Breast epithelium (tissue), 4 donors: ENCODE measurements around the gene MYL10. TPM values are rescaled to one million over a fixed set of nuclear protein-coding genes. Genes with fewer than 3 reads are reported as not detected.

Experiments used
- DNase-seq, 2 donors: peaks; one replicate each; pipeline ENCODE4 v3.0.0-alpha.2; 2019; ENCODE audit warnings: low spot score in 2 of 2
- H3K27ac ChIP-seq, 2 donors: fragments of 200-600 bp; sonication (generic) in 1 of 2; one replicate each; pipeline ENCODE4 v1.5.1; 2016 to 2019; ENCODE audit warnings: mild to moderate bottlenecking in 1 of 2
- H3K27me3 ChIP-seq, 2 donors: fragments of 200-600 bp; sonication (generic) in 1 of 2; one replicate each; pipeline versions ENCODE4 v1.5.1 to v1.6.0; 2017 to 2019; ENCODE audit warnings: control low read depth in 1 of 2, mild to moderate bottlenecking in 1 of 2
- H3K36me3 ChIP-seq: fragments of 200-600 bp; one replicate; pipeline ENCODE4 v1.5.1; 2019
- H3K4me1 ChIP-seq, 2 donors: fragments of 200-600 bp; sonication (generic); one replicate each; pipeline ENCODE4 v1.5.1; 2016 to 2019; ENCODE audit warnings: control low read depth in 1 of 2
- H3K4me3 ChIP-seq, 3 donors: fragments of 200-600 bp; sonication (generic); 1 replicate in 2 of 3; 2 replicates in 1 of 3; pipeline ENCODE4 v1.5.1; 2016 to 2019; ENCODE audit warnings: mild to moderate bottlenecking in 3 of 3, moderate library complexity in 2 of 3
- H3K9me3 ChIP-seq, 2 donors: fragments of 200-600 bp; sonication (generic) in 1 of 2; one replicate each; pipeline ENCODE4 v1.5.1; 2016 to 2019; ENCODE audit warnings: control low read depth in 1 of 2
- POLR2A ChIP-seq: fragments of 450-650 bp; IDR thresholded peaks from one replicate; pipeline ENCODE4 v1.6.1; 2016; ENCODE audit warnings: antibody characterized with exemption, mild to moderate bottlenecking, moderate library complexity
- POLR2AphosphoS5 ChIP-seq, 3 donors: sonication (generic); formaldehyde crosslinking; IDR thresholded peaks; one replicate each; pipeline ENCODE4 v1.6.1; 2017; ENCODE audit warnings: antibody characterized with exemption in 3 of 3
- intact Hi-C: fragments of 100-400 bp; cut with DNase I; formaldehyde crosslinking; loops from one replicate; pipeline ENCODE4 v1.15.1; 2023; ENCODE audit warnings: low total_unique reads
- total RNA-seq, 3 donors: library from RNA; depleted of rRNA; stranded (reverse); fragments of >200 nt; gene quantifications; one replicate each; pipeline ENCODE4 v1.1.0, GENCODE V29; 2016
- TF ChIP-seq, protein P1 (sequence below), 3 donors: fragments of 450-650 bp; IDR thresholded peaks; one replicate each; pipeline ENCODE4 v1.5.1; 2016 to 2017; ENCODE audit warnings: antibody characterized with exemption in 3 of 3, mild to moderate bottlenecking in 3 of 3, moderate library complexity in 3 of 3

Gene MYL10
- total RNA-seq, 3 donors from 2014 or later, result not detected

DNA sequence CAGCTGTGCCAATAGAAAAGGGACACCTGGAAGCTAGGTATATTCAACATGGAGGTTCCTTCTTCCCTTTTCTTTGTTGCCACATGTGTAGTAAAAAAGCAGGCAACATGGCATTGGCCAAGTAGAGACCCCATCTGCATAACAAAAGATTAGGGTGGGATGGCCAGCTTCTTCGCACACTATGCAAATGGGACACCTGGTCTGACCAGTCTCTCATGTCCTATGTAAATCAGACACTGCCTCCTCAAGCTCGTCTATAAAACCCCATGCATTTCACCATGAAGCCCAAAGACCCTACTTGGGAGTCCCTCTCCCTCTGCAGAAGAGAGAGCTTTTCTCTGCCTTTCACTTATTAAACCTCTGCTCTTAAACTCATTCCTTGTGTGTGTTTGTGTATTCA is 53.9 kb downstream of the MYL10 start:
- Histone ChIP-seq H3K9me3 (peaks cover 0 to 22% of the 10 kb centered on the region in 2 donors), H3K36me3 (no peaks in the 10 kb centered on the region), H3K4me1 (no peaks in the 10 kb centered on the region), H3K4me3 (no peak overlapping the region), H3K27ac (no peak overlapping the region), H3K27me3 (no peaks in the 10 kb centered on the region)
- DNase-seq, result no peak
- TF ChIP-seq, protein P1, sequence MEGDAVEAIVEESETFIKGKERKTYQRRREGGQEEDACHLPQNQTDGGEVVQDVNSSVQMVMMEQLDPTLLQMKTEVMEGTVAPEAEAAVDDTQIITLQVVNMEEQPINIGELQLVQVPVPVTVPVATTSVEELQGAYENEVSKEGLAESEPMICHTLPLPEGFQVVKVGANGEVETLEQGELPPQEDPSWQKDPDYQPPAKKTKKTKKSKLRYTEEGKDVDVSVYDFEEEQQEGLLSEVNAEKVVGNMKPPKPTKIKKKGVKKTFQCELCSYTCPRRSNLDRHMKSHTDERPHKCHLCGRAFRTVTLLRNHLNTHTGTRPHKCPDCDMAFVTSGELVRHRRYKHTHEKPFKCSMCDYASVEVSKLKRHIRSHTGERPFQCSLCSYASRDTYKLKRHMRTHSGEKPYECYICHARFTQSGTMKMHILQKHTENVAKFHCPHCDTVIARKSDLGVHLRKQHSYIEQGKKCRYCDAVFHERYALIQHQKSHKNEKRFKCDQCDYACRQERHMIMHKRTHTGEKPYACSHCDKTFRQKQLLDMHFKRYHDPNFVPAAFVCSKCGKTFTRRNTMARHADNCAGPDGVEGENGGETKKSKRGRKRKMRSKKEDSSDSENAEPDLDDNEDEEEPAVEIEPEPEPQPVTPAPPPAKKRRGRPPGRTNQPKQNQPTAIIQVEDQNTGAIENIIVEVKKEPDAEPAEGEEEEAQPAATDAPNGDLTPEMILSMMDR (IDR thresholded peaks at IDR 0.05), result no peak
- intact Hi-C loops, result no loop called here

- DNase-seq, result no peak
- peaks cover 0 to 28% of the 10 kb centered on the region in 2 donors for H3K9me3 ChIP-seq
- intact Hi-C loops, result no loop called here
- H3K36me3 ChIP-seq, result no peaks in the 10 kb centered on the region
- no peak for TF ChIP-seq POLR2A
- TF ChIP-seq, protein P1 (IDR thresholded peaks at IDR 0.05), result no peak
- no peak for TF ChIP-seq POLR2AphosphoS5 (IDR thresholded peaks at IDR 0.05)
- no peaks in the 10 kb centered on the region for H3K4me1 ChIP-seq
- H3K27ac ChIP-seq, result no peak overlapping the region
- no peak overlapping the region for H3K4me3 ChIP-seq
- H3K27me3 ChIP-seq, result no peaks in the 10 kb centered on the region
Measured at GRCh38 chr7:101572156-101572555, 56.9 kb downstream of the MYL10 start.

DNA sequence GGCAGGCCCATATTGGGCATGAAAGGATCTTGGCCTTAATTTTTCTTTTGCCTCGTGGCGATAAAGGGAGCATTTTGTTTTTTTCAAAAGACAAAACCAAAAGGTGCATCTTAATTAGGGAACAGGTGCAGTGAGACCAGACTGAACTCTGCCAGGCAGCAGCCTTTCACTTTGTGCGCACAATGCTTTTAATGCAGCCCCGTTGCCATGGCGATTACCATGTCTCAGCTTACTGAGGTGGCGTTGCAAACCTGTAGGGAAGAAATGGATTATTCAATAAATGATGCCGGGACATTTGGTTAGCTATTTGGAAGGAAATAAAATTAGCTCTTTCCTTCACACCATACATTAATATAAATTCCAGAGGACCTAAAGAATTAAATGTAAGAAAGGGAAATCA is 61.9 kb downstream of the MYL10 start:
- intact Hi-C loops, result no loop called here
- TF ChIP-seq, protein P1 (IDR thresholded peaks at IDR 0.05), result no peak
- TF ChIP-seq POLR2A, result no peak
- no peak for TF ChIP-seq POLR2AphosphoS5 (IDR thresholded peaks at IDR 0.05)
- H3K4me1 ChIP-seq, result no peaks in the 10 kb centered on the region
- H3K4me3 ChIP-seq, result no peak overlapping the region
- no peaks in the 10 kb centered on the region for H3K36me3 ChIP-seq
- no peak overlapping the region for H3K27ac ChIP-seq
- DNase-seq, result no peak
- H3K9me3 ChIP-seq, result peaks cover 0 to 20% of the 10 kb centered on the region in 2 donors
- H3K27me3 ChIP-seq, result peaks cover 0 to 29% of the 10 kb centered on the region in 2 donors

- no peaks in the 10 kb centered on the region for H3K4me1 ChIP-seq
- H3K27me3 ChIP-seq, result peaks cover 0 to 38% of the 10 kb centered on the region in 2 donors
- H3K36me3 ChIP-seq, result no peaks in the 10 kb centered on the region
- no peak overlapping the region for H3K4me3 ChIP-seq
- no peak for DNase-seq
- TF ChIP-seq, protein P1 (IDR thresholded peaks at IDR 0.05), result no peak
- TF ChIP-seq POLR2A, result no peak
- TF ChIP-seq POLR2AphosphoS5 (IDR thresholded peaks at IDR 0.05), result no peak
- H3K9me3 ChIP-seq, result peaks cover 0 to 11% of the 10 kb centered on the region in 2 donors
- H3K27ac ChIP-seq, result no peak overlapping the region
- intact Hi-C loops, result no loop called here
Measured at GRCh38 chr7:101565601-101566209, 63.4 kb downstream of the MYL10 start.

GRCh38 chr7:101564778-101565211 is 64.3 kb downstream of the MYL10 start:
- H3K27ac ChIP-seq, result no peak overlapping the region
- H3K4me3 ChIP-seq, result no peak overlapping the region
- peaks cover 0 to 2% of the 10 kb centered on the region in 2 donors for H3K9me3 ChIP-seq
- intact Hi-C loops, result no loop called here
- H3K36me3 ChIP-seq, result no peaks in the 10 kb centered on the region
- H3K27me3 ChIP-seq, result peaks cover 0 to 42% of the 10 kb centered on the region in 2 donors
- DNase-seq, result no peak
- no peaks in the 10 kb centered on the region for H3K4me1 ChIP-seq
- TF ChIP-seq POLR2AphosphoS5 (IDR thresholded peaks at IDR 0.05), result no peak
- TF ChIP-seq, protein P1 (IDR thresholded peaks at IDR 0.05), result no peak
- TF ChIP-seq POLR2A, result no peak
